HUES64 (cell line): ENCODE results near the gene TPSG1.
"Not testable (repeated sequence)": the region's sequence is repeated elsewhere in the genome, so short reads cannot be mapped to it uniquely, and the experiment has no call there.

ENCODE experiments used
- H3K27ac ChIP-seq: 2 replicates; pipeline ENCODE4 v1.7.0; 2013; ENCODE audit warnings: low read depth, low read length, inconsistent platforms
- H3K27me3 ChIP-seq: 2 replicates; pipeline ENCODE4 v1.6.1; 2013; ENCODE audit warnings: mild to moderate bottlenecking, low read length; ENCODE audit not compliant: insufficient read depth
- H3K36me3 ChIP-seq: 2 replicates; pipeline ENCODE4 v1.6.1; 2013; ENCODE audit warnings: mild to moderate bottlenecking, low read length; ENCODE audit not compliant: insufficient read depth
- H3K4me1 ChIP-seq: 2 replicates; pipeline ENCODE4 v1.6.1; 2013; ENCODE audit warnings: mild to moderate bottlenecking, low read length, moderate library complexity; ENCODE audit not compliant: insufficient read depth
- H3K4me3 ChIP-seq: 2 replicates; pipeline ENCODE4 v1.5.1; 2013; ENCODE audit warnings: mild to moderate bottlenecking, low read length, moderate library complexity
- H3K9ac ChIP-seq: 2 replicates; pipeline ENCODE4 v1.6.1; 2013; ENCODE audit warnings: mild to moderate bottlenecking, low read depth, low read length
- H3K9me3 ChIP-seq: 2 replicates; pipeline ENCODE4 v1.6.1; 2013; ENCODE audit warnings: low read depth, low read length; ENCODE audit not compliant: insufficient read depth
- WGBS: fragments of 150-250, 120-280 bp; methylation state at CpG from one replicate; pipeline ENCODE4 v1.1.7; 2013; ENCODE audit warnings: missing lambda C conversion rate; 5-methylcytosine and 5-hydroxymethylcytosine counted together

The TPSG1 gene

GRCh38 chr16:1228227-1228626 is 3.2 kb upstream of the TPSG1 start:
- not testable (repeated sequence) for H3K27me3 ChIP-seq, H3K4me1 ChIP-seq, H3K4me3 ChIP-seq, H3K27ac ChIP-seq, H3K9ac ChIP-seq, H3K36me3 ChIP-seq, H3K9me3 ChIP-seq
- WGBS = 90% methylated on average over 7 of the region's 7 CpGs

GRCh38 chr16:1226692-1227091 is 1.6 kb upstream of the TPSG1 start:
- 76% methylated on average over 12 of the region's 14 CpGs for WGBS
- not testable (repeated sequence) for H3K27ac ChIP-seq, H3K4me3 ChIP-seq, H3K27me3 ChIP-seq, H3K9ac ChIP-seq, H3K9me3 ChIP-seq, H3K4me1 ChIP-seq, H3K36me3 ChIP-seq

- not testable (repeated sequence) for H3K27me3 ChIP-seq, H3K9me3 ChIP-seq, H3K4me3 ChIP-seq, H3K4me1 ChIP-seq, H3K36me3 ChIP-seq, H3K9ac ChIP-seq, H3K27ac ChIP-seq
- 78% methylated on average over 22 of the region's 24 CpGs for WGBS
Observed at GRCh38 chr16:1225728-1226311, 752 bp upstream of the TPSG1 start.

GRCh38 chr16:1224558-1224957 is 510 bp downstream of the TPSG1 start:
- Histone ChIP-seq H3K9me3 (no peaks in the 10 kb centered on the region), H3K4me3 (no peak overlapping the region), H3K4me1 (no peaks in the 10 kb centered on the region), H3K27me3 (no peaks in the 10 kb centered on the region; the same call in 1 of the 2 replicates), H3K27ac (no peak overlapping the region), H3K36me3 (0 out of 2 replicates have a peak, but pooled peaks cover 11% of the 10 kb centered on the region), H3K9ac (no peak overlapping the region)
- 93% methylated on average over 9 of the region's 9 CpGs for WGBS

- Histone ChIP-seq H3K36me3 (0 out of 2 replicates have a peak, but pooled peaks cover 14% of the 10 kb centered on the region), H3K4me1 (no peaks in the 10 kb centered on the region), H3K27me3 (no peaks in the 10 kb centered on the region; the same call in 1 of the 2 replicates), H3K27ac (no peak overlapping the region), H3K9ac (no peak overlapping the region), H3K4me3 (no peak overlapping the region), H3K9me3 (no peaks in the 10 kb centered on the region)
- WGBS = 94% methylated on average over 38 of the region's 38 CpGs
Observed at GRCh38 chr16:1223355-1224214, 1.5 kb downstream of the TPSG1 start.

GRCh38 chr16:1222553-1223354 is 2.3 kb downstream of the TPSG1 start:
- WGBS = 87% methylated on average over 25 of the region's 25 CpGs
- Histone ChIP-seq H3K9ac (no peak overlapping the region), H3K27me3 (no peaks in the 10 kb centered on the region; the same call in 1 of the 2 replicates), H3K36me3 (0 out of 2 replicates have a peak, but pooled peaks cover 20% of the 10 kb centered on the region), H3K4me3 (no peak overlapping the region), H3K27ac (no peak overlapping the region), H3K4me1 (no peaks in the 10 kb centered on the region), H3K9me3 (no peaks in the 10 kb centered on the region)

GRCh38 chr16:1221628-1222552 is 3.2 kb downstream of the TPSG1 start:
- WGBS = 93% methylated on average over 40 of the region's 40 CpGs
- Histone ChIP-seq H3K27me3 (no peaks in the 10 kb centered on the region), H3K4me3 (no peak overlapping the region), H3K36me3 (peaks cover 28% of the 10 kb centered on the region; the same call in 1 of the 2 replicates), H3K27ac (no peak overlapping the region), H3K9ac (no peak overlapping the region), H3K9me3 (no peaks in the 10 kb centered on the region), H3K4me1 (no peaks in the 10 kb centered on the region)

GRCh38 chr16:1220841-1221627 is 4.0 kb downstream of the TPSG1 start:
- H3K9ac ChIP-seq = no peak overlapping the region
- no peaks in the 10 kb centered on the region for H3K9me3 ChIP-seq
- no peaks in the 10 kb centered on the region for H3K4me1 ChIP-seq
- H3K27me3 ChIP-seq = no peaks in the 10 kb centered on the region
- H3K4me3 ChIP-seq = no peak overlapping the region
- H3K27ac ChIP-seq = no peak overlapping the region
- WGBS = 95% methylated on average over 48 of the region's 48 CpGs
- H3K36me3 ChIP-seq = peaks cover 33% of the 10 kb centered on the region; the same call in 1 of the 2 replicates

GRCh38 chr16:1220098-1220728 is 4.9 kb downstream of the TPSG1 start:
- Histone ChIP-seq H3K9me3 (no peaks in the 10 kb centered on the region), H3K36me3 (peaks cover 37% of the 10 kb centered on the region; the same call in 1 of the 2 replicates), H3K27ac (no peak overlapping the region), H3K27me3 (no peaks in the 10 kb centered on the region), H3K4me1 (no peaks in the 10 kb centered on the region), H3K4me3 (no peak overlapping the region), H3K9ac (no peak overlapping the region)
- WGBS = 94% methylated on average over 55 of the region's 55 CpGs
